ENCODE results near the gene SSH2.
"Not testable (repeated sequence)": the region's sequence is repeated elsewhere in the genome, so short reads cannot be mapped to it uniquely, and the experiment has no call there.

Gene SSH2

DNA sequence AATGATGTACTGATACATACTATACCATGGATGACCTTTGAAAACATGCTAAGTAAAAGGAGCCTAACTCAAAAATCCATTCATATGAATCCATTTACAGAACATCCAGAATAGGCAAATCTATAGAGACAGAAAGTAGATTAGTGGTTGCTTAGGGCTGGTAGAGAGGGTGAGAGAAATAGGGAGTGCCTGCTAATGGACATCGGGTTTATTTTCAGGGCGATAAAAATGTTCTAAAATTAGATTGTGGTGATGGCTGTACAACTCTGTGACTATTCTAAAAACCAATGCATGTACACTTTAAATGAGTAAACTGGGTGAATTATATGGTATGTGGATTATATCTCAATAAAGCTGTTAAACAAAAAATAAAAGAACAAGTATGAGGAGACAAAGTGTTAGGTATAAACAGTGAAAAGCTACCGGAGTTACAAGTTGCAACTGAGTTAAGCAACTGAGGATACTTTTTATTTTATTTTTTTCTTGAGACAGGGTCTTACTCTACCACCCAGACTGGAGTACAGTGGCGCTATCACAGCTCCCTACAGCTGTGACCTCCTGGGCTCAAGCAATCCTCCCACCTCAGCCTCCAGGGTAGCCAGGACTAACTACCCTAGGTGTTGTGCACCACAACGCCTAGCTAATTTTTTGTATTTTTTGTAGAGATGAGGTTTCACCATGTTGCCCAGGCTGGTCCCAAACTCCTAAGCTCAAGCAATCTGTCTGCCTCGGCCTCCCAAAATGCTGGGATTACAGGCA is 231.8 kb downstream of the SSH2 start:
- DNase-seq: no peak

GRCh38 chr17:29697371-29697770 is 232.7 kb downstream of the SSH2 start:
- DNase-seq: no peak

DNA sequence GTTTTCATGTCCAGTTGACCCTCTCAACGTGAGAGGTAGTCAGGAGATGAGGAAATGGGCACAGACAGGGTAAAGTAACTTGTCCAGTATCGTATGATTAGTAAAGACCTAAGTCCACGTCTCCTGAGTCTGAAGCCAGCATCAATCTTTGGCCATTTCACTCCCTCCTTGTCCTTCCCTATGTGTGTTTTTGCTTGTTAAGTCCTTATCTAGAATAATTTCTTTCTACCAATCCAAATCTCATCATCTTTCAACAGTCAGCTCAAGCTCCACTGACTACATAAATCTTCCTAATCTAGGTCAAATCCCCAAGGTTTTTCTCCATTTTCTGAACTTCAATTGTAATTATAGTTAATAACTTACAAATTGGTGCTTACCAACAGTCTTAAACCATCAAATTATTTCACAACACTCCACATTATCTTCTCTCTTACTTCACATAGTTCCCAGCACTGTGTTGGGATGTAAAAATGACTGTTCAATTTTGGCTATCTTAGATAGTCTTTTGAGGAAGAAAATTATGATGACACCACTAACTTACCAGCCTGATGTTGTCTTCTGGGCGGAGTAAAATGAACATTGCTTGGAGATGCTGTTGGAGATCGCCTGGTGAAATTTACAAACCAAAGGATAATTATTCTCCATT is 235.0 kb downstream of the SSH2 start:
- DNase-seq: no peak

DNA sequence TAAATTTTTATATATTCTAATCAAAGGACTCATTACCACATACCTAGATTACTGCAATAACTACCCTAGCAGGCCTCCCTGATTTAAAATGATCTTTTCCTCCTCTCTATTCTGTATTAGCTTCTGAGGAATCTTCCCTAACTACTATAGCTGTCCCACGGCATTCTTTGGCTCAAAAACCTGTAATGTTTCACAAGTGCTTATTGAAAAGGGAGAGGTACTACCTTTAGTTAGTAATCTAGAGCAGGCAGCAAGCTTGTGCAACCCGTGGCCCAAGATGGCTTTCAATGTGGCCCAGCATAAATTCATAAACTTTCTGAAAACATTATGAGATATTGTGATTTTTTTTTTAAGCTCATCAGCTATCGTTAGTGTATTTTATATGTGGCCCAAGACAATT is 236.3 kb downstream of the SSH2 start:
- no peak for DNase-seq

DNA sequence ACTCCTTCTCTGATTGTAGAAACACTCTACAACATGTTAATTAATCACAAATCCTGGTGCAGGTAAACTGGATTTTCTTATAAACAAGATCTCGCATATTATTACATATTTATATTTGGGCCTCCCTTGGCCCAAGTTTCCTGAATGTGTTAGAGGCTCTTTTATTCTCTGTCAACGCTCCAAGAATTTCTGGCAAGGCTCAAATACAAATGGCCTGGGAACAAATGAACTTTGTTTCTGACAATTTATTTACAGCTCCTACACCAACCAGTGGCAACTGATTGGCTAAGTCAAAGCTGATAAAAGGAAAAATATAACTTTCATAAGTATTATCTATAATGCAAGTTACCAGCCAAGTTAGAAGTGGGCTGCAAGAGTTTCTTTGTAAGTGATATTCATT is 242.4 kb downstream of the SSH2 start:
- DNase-seq: no peak

DNA sequence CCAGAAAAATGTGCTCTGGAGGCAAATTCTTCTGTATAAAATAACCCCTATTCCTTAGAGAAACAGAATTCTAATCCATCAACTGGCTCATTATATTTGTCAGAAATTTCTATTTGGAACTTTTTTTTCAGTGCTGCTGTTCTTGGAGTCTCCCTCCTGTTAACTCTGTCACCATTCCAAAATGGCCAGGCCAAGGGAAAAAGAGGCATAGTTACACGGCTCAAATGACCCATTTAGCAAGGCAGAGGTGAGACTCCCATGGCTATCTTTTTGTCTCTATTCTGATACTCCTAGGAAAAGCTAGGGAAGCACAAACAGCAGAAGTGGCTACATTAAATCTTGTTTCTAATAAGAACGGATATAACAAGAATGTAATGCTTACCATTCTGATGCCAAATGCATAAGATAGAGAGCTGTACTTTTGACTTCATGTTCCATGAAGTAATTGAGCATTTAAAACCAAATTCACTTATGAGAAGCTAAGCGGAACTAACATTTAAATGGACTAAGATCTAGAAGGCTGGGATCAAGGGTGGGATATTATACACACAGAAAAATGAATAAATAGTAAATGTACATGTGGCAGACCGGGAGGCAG is 242.9 kb downstream of the SSH2 start:
- no peak for DNase-seq

- no peak for DNase-seq
These were observed 246.5 kb downstream of the SSH2 start for GRCh38 chr17:29683481-29683880.

- no peak for DNase-seq
These were observed 247.0 kb downstream of the SSH2 start for GRCh38 chr17:29682987-29683386.

GRCh38 chr17:29682054-29682453 is 248.0 kb downstream of the SSH2 start:
- DNase-seq: no peak

DNA sequence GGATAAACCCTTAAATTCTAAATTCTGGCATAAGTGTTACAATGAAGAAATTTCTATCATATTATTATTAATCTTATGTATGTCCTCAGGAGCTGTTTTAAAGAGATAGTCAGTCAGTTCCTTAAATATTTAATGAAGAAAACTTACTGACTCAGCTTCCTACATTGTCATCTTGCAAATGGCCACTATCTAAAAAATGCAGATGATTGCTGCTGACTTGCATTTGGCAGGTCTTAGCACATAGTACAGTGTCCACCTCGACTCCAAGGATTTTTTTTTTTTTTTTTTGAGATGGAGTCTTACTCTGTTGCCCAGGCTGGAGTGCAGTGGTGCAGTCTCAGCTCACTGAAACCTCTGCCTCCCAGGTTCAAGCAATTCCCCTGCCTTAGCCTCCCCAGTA is 252.2 kb downstream of the SSH2 start:
- DNase-seq: no peak

DNA sequence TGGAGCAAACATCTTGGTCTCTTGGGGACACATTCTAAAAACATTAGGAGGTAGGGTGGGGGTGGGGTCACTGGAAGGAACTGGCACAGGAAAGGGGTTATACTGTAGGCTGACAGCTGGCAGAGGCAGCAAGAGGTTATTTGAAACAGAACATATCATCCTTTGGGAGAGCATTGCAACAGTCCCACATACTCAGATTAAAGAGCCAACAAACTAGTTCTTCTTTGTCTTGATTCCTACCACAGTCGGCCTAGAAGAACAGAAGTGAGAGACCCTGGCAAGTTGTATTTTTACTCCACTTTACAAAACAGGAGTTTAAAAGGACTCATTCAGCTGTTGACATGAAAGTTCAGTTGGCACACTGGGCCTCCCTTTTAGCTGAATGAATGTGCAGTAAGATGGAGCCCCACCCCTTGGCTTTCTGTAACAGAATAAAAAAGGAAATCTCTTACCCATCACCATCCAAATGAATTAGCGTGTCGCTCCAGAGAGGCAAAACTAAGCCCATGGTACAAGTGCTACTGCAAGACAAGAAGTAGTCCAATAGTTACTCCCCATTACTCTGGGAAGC is 252.7 kb downstream of the SSH2 start:
- DNase-seq: no peak

GRCh38 chr17:29675961-29676360 is 254.1 kb downstream of the SSH2 start:
- DNase-seq: not testable (repeated sequence)

- DNase-seq: no peak
These were observed 255.7 kb downstream of the SSH2 start for GRCh38 chr17:29674281-29674680.

DNA sequence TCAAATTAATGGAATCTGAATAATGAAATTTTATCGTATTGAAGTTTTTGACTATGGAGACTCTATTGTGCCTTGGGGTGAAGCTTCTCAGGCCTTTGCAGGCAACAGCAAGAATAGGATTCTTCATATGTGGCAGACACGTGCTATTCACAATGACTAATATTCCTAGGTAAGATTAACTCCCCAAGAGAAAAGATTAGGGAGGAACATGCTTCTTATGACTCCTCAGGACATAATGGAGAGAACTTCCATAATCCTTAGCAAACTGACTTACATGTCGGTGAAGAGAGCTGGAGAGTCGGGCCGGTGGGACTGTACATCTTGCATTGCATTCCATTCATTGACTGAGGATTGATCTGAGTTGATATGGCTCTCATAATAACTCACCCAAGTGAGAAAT is 258.4 kb downstream of the SSH2 start:
- DNase-seq: no peak

DNA sequence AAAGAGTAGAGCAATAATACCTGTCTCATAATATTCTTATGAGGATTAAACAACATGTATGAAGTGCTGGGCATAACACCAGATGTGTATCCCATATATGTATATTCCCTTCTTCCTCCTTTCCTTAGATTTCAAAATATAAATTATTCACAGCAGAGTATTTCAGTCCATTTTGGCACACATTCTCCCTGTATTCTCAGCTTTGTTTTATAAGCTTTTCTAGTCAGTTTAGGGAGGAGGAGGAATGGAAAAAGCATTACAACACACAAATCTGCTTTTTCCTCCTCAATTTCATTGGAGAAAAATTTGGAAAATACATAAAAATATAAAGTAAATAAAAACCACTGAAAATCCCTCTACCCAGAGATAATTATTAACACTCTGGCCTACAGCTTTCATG is 260.8 kb downstream of the SSH2 start:
- no peak for DNase-seq

DNA sequence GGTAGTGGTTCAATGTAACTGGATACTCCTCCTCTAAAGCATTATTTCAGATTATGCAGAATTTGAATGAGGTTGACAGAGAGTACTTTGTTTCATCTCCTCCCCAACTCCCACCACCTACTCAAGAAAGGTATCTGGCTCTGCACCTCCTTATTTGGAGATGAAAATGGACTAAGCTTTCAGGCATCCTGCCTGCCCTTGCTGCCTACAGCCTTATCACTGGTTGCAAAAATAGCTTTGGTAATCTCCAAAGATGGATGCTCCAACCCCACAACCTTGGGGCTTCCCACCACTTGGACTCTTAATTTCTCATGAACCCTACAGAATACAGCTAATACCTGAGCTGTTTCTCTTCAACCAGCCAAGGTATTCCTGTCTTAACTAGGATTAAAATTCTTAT is 262.1 kb downstream of the SSH2 start:
- DNase-seq: no peak

DNA sequence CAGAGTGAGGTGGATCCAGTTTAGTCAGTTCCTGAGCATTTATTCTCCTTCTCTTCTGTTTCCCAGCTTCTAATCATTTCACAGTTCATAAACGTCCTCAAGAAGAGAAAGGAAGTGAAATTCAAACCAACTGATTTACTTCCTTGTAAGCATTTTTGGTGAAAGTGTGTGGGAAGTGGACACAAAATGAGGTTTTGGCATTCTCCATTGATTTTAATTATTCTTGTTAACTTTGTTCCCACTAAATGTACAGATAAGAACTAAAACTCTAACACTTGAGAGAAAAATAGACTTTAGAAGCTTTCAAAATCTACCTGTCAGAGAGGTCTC is 264.6 kb downstream of the SSH2 start:
- DNase-seq: no peak

DNA sequence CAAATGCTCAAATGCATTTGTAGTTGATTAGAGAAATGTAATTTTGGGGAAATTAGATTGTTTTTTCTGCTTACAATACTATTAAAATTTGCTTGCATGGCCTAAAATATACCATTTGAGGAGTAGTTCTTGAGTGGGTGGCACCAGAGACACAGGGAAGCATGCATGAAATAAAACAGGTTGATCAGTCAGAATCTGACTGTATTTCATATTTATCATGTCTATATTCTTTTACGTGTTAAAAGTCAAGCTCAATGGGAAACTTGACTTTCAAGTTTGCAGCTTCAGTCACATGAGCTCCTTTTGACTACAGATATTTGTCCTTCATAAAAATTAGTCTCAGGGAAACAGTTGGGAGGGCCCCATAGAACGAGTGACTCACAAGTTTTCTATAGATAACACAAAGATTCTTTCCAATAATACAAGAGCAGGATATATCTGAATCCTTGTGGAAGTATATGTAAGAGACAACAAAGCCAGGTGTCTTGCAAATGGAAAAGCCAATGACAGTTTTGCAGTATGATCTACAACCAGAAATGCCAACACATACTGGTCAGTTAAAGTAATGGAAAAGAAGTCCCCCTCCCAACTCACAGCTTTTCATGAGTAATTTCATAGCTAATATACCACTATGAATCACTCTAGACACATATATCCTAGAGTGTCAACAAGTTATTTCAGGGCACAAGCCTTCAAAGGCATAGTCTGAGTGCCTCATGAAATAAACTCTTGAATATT is 265.1 kb downstream of the SSH2 start:
- DNase-seq: no peak

DNA sequence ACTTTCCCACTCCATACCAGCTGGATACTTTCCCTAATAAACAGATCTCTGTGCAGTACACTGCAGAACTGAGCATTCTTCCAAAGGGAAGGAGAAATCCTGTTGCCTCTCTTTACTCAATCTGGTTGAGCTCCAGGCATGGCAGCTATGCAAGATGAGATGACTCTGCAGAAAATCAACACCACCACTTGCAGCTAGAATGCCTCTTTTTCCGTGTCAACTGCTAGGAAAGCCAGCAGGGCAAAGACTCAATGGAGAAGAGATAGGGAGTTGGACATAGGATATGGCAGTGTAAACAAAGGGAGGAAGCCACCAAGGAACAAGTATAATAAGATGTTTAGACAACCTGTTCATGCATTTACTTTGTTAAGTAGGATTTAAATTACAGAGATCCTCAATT is 266.9 kb downstream of the SSH2 start:
- DNase-seq: no peak

GRCh38 chr17:29661213-29661612 is 268.8 kb downstream of the SSH2 start:
- DNase-seq: no peak

- no peak for DNase-seq
These were observed 270.9 kb downstream of the SSH2 start for GRCh38 chr17:29659155-29659554.

DNA sequence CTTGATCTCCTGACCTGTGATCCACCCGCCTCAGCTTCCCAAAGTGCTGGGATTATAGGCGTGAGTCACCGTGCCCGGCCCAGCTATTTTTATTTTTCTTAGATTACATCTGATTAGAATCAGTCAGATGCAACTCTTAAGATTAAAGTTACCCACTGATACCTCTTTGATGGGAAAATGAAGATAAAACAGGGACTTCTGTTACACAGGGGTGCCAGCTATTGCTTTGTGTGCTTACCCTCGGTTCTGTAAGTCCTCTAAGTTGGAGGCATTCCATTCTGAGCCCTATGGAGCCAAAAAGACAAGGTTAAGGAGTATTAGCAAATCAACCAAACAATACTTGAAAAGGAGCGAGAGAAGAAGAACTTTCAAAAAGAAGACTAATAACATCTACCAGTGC is 274.7 kb downstream of the SSH2 start:
- DNase-seq: no peak

GRCh38 chr17:29653995-29654714 is 275.9 kb downstream of the SSH2 start:
- DNase-seq: no peak

Data from stimulated activated CD4-positive, alpha-beta T cell treated with anti-CD3 and anti-CD28 coated beads, Interleukin-4, amount 100 ng/mL, for 1 hour (primary cell).